Measurements from ENCODE around the gene KRTAP2-4.

Gene KRTAP2-4

DNA sequence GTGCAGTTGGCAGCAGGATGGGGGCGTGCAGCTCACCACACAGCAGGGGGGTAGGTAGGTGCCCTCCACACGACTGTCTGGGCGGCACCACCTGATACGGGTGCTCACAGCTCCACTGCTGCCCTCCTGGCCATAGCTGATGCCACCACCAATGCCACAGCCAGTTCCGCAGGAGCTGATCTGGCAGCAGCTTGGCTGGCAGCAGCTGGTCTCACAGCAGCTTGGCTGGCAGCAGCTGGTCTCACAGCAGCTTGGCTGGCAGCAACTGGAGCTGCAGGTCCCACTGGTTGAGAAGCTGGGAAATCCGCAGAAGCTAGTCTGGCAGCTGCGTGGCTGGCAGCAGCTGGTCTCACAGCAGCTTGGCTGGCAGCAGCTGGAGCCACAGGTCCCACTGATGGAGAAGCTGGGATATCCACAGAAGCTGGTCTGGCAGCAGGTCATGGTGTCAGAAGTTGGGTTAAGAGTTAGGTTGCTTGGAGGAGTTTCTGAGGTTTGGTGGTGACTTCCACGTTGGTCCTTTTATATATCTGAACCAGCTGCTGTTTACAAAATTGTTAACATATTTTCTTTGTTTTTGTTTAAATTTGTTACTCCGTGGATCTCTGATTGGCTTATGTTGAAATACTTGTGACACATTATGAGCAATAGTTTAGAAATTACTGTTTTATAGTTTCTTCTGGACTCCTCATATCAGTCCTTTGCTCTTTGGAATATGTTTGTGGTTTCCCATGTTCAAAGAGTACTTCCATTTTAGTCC is 38.8 kb downstream of the KRTAP2-4 start, which contains the start of gene KRTAP1-5:
Gene KRTAP1-5 (minus strand): TSS at position 494 of the 757 bp plus-strand sequence. CDS start 53 bp downstream, at position 441.
- no peak within 1 kb of the TSS for H3K4me2 ChIP-seq (ENCODE audit: low read depth, low read length, poor library complexity, severe bottlenecking)
- no peak for TF ChIP-seq EZH2phosphoT487 (conservative IDR thresholded peaks at IDR 0.05; ENCODE audit: low read length)
- TF ChIP-seq, protein P1, sequence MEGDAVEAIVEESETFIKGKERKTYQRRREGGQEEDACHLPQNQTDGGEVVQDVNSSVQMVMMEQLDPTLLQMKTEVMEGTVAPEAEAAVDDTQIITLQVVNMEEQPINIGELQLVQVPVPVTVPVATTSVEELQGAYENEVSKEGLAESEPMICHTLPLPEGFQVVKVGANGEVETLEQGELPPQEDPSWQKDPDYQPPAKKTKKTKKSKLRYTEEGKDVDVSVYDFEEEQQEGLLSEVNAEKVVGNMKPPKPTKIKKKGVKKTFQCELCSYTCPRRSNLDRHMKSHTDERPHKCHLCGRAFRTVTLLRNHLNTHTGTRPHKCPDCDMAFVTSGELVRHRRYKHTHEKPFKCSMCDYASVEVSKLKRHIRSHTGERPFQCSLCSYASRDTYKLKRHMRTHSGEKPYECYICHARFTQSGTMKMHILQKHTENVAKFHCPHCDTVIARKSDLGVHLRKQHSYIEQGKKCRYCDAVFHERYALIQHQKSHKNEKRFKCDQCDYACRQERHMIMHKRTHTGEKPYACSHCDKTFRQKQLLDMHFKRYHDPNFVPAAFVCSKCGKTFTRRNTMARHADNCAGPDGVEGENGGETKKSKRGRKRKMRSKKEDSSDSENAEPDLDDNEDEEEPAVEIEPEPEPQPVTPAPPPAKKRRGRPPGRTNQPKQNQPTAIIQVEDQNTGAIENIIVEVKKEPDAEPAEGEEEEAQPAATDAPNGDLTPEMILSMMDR (IDR thresholded peaks at IDR 0.05; ENCODE audit: insufficient read depth, low read length, poor library complexity, severe bottlenecking): no peak
- H4K20me1 ChIP-seq (ENCODE audit: low read depth, low read length): no peaks in the 10 kb centered on the region
- H2AFZ ChIP-seq (ENCODE audit: low read depth, low read length, severe bottlenecking): no peak within 1 kb of the TSS
- H3K9me2 ChIP-seq (replicated peaks; ENCODE audit: insufficient read depth, low read length): no peaks in the 10 kb centered on the region
- no peaks in the 10 kb centered on the region for H3F3A ChIP-seq (ENCODE audit: insufficient read depth)
- H3K27ac ChIP-seq (ENCODE audit: low read depth, low read length): no peak within 1 kb of the TSS
- H3K27me3 ChIP-seq (ENCODE audit: low read length): no peaks in the 10 kb centered on the region
- H3K9me3 ChIP-seq (ENCODE audit: insufficient read depth, low read length): no peaks in the 10 kb centered on the region
- no peak within 1 kb of the TSS for H3K4me3 ChIP-seq (ENCODE audit: insufficient read depth, low read length, poor library complexity, severe bottlenecking)
- no peak within 1 kb of the TSS for H3K9ac ChIP-seq (ENCODE audit: low read length)
- no peaks in the 10 kb centered on the region for H3K79me2 ChIP-seq (ENCODE audit: insufficient read depth, low read length)
- H3K36me3 ChIP-seq (ENCODE audit: low read length): no peaks in the 10 kb centered on the region

DNA sequence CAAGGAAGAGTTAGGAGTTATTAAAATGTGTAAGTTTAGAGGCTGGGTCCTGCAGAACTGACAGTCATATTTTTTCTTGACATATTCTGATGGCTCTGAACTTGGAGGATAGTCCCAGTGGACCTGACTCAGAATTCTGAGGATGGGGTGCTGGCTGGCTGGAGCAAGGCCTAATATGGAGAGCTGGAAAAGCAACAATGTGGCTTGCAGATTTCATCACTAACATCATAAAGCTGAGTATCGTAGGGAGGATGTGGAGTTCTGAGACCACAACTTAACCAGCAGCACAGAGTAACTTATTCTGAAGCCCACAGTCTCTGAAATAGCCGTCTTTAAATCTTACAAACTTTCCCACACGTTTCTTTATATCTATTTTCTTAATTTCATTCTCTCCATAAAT is 41.0 kb downstream of the KRTAP2-4 start:
- Histone ChIP-seq H3F3A (ENCODE audit: insufficient read depth) (no peaks in the 10 kb centered on the region), H2AFZ (ENCODE audit: low read depth, low read length, severe bottlenecking) (no peak overlapping the region)

DNA sequence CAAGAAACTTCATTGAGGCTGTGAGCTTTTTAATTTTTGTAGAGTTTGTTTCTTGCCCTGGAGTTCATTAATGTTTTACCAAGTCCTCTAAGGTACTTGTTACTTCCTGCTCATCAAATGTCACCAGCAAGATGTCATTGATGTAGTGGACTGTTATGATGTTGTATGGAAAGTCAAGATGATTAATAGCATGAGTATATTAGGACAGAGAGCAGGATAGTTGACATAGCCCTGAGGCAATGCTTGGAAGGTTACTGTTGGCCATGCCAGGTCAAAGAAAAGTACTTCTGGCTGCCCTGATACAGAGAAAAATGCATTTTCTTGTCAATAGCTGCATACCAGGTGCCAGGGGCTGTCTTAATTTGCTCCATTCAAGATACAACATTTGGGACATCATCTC is 45.3 kb downstream of the KRTAP2-4 start:
- no peaks in the 10 kb centered on the region for H3K36me3 ChIP-seq (ENCODE audit: low read length)
- H2AFZ ChIP-seq (ENCODE audit: low read depth, low read length, severe bottlenecking): no peak overlapping the region
- H3K9me3 ChIP-seq (ENCODE audit: insufficient read depth, low read length): no peaks in the 10 kb centered on the region
- TF ChIP-seq, protein P1 (IDR thresholded peaks at IDR 0.05; ENCODE audit: insufficient read depth, low read length, poor library complexity, severe bottlenecking): no peak
- no peak for TF ChIP-seq EZH2phosphoT487 (conservative IDR thresholded peaks at IDR 0.05; ENCODE audit: low read length)
- no peak overlapping the region for H3K9ac ChIP-seq (ENCODE audit: low read length)
- H3K9me2 ChIP-seq (replicated peaks; ENCODE audit: insufficient read depth, low read length): no peaks in the 10 kb centered on the region
- no peak overlapping the region for H3K27ac ChIP-seq (ENCODE audit: low read depth, low read length)
- no peaks in the 10 kb centered on the region for H3F3A ChIP-seq (ENCODE audit: insufficient read depth)
- H3K79me2 ChIP-seq (ENCODE audit: insufficient read depth, low read length): no peaks in the 10 kb centered on the region
- H3K27me3 ChIP-seq (ENCODE audit: low read length): no peaks in the 10 kb centered on the region
- H3K4me2 ChIP-seq (ENCODE audit: low read depth, low read length, poor library complexity, severe bottlenecking): no peak overlapping the region
- no peak overlapping the region for H3K4me3 ChIP-seq (ENCODE audit: insufficient read depth, low read length, poor library complexity, severe bottlenecking)
- no peaks in the 10 kb centered on the region for H4K20me1 ChIP-seq (ENCODE audit: low read depth, low read length)

More for the DNA sequence above, 41.0 kb downstream of the KRTAP2-4 start:
- Histone ChIP-seq H3K4me3 (ENCODE audit: insufficient read depth, low read length, poor library complexity, severe bottlenecking) (no peak overlapping the region), H3K36me3 (ENCODE audit: low read length) (no peaks in the 10 kb centered on the region), H3K79me2 (ENCODE audit: insufficient read depth, low read length) (no peaks in the 10 kb centered on the region), H3K4me2 (ENCODE audit: low read depth, low read length, poor library complexity, severe bottlenecking) (no peak overlapping the region), H3K9ac (ENCODE audit: low read length) (no peak overlapping the region), H3K27me3 (ENCODE audit: low read length) (no peaks in the 10 kb centered on the region), H3K9me3 (ENCODE audit: insufficient read depth, low read length) (no peaks in the 10 kb centered on the region), H4K20me1 (ENCODE audit: low read depth, low read length) (no peaks in the 10 kb centered on the region), H3K9me2 (replicated peaks; ENCODE audit: insufficient read depth, low read length) (no peaks in the 10 kb centered on the region), H3K27ac (ENCODE audit: low read depth, low read length) (no peak overlapping the region)
- TF ChIP-seq, protein P1 (IDR thresholded peaks at IDR 0.05; ENCODE audit: insufficient read depth, low read length, poor library complexity, severe bottlenecking): no peak
- TF ChIP-seq EZH2phosphoT487 (conservative IDR thresholded peaks at IDR 0.05; ENCODE audit: low read length): no peak
